K562 (cell line): ENCODE results near the gene GPR152. TPM values are rescaled to one million over a fixed set of nuclear protein-coding genes. Genes with fewer than 3 reads are reported as not detected.

Experiments used
- ATAC-seq: fragments of 200-7000 bp; cut with Tn5 transposase; 3 replicates; pipeline ENCODE4 v1.9.1; 2020; ENCODE audit warnings: moderate library complexity
- BruUV-seq: library from RNA; stranded (reverse); fragments of 400-500 nt; replicated peaks from 2 replicates; lab custom pipeline; 2021; lab: Mats Ljungman, UMichigan
- CTCF ChIA-PET: fragments of 300-600 bp; formaldehyde crosslinking; extraction: SDS; loops from one replicate; lab custom pipeline; 2021; ENCODE audit warnings: low intra/inter-chr PET ratio; lab: Yijun Ruan, JAX
- POLR2A ChIA-PET: fragments of 300-600, 350-650 bp; sonication (Branson Sonifier 250); formaldehyde crosslinking; extraction: SDS; loops from one replicate; lab custom pipeline; 2021; ENCODE audit warnings: antibody characterized with exemption, inconsistent platforms; lab: Yijun Ruan, JAX
- DNase-seq, 4 experiments: peaks; one replicate each; pipeline versions ENCODE4 v3.0.0 to v3.0.0-alpha.2; 2011 to 2018; ENCODE audit warnings: low spot score in 3 of 4, mixed read lengths in 3 of 4; ENCODE audit errors: extremely low read depth in 1 of 4
- FAIRE-seq: peaks from 2 replicates; lab custom pipeline; 2011; peaks lifted over from hg19 to GRCh38; lab: Jason Lieb, UNC
- H2AFZ ChIP-seq: 2 replicates; pipeline ENCODE4 v1.6.0; 2011; ENCODE audit warnings: low read depth, low read length, control low read depth, inconsistent platforms
- H3K27ac ChIP-seq: fragments of 200-600 bp; 3 replicates; pipeline ENCODE4 v1.8.0; 2011; ENCODE audit warnings: low read depth, mild to moderate bottlenecking, control low read depth, inconsistent platforms, low read length, moderate library complexity, mixed read lengths; ENCODE audit errors: extremely low read depth
- H3K27me3 ChIP-seq, 2 experiments: fragments of 300-600 bp in 1 of 2; 2 replicates in 1 of 2; 3 replicates in 1 of 2; pipeline versions ENCODE4 v1.6.0 to v1.8.0; 2011; ENCODE audit warnings: inconsistent platforms in 2 of 2, low read length in 2 of 2, mild to moderate bottlenecking in 1 of 2, mixed read lengths in 1 of 2, moderate library complexity in 1 of 2; ENCODE audit not compliant: control insufficient read depth in 2 of 2, insufficient read depth in 2 of 2
- H3K36me3 ChIP-seq: fragments of 300-600 bp; 3 replicates; pipeline ENCODE4 v1.8.0; 2011; ENCODE audit warnings: mild to moderate bottlenecking, low read length, inconsistent platforms; ENCODE audit not compliant: control insufficient read depth, insufficient read depth
- H3K4me1 ChIP-seq, 2 experiments: fragments of 200-600 bp in 1 of 2; replicated peaks in 1 of 2; 2 replicates in 1 of 2; 3 replicates in 1 of 2; pipeline versions ENCODE4 v1.5.1 to v1.8.0; 2011; ENCODE audit warnings: inconsistent platforms in 2 of 2, low read length in 2 of 2, mild to moderate bottlenecking in 1 of 2, mixed read lengths in 1 of 2, moderate library complexity in 1 of 2; ENCODE audit not compliant: control insufficient read depth in 2 of 2, insufficient read depth in 2 of 2
- H3K4me2 ChIP-seq: 2 replicates; pipeline ENCODE4 v1.6.1; 2011; ENCODE audit warnings: low read length, control low read depth, inconsistent platforms, mixed read lengths; ENCODE audit not compliant: insufficient read depth
- H3K4me3 ChIP-seq: fragments of 200-600 bp; sonication (generic), shearing (Covaris generic); 2 replicates; pipeline ENCODE4 v1.5.1; 2016; ENCODE audit warnings: control low read depth, inconsistent platforms
- H3K79me2 ChIP-seq: fragments of 200-600 bp; 3 replicates; pipeline ENCODE4 v1.8.0; 2011; ENCODE audit warnings: low read length, inconsistent platforms; ENCODE audit not compliant: control insufficient read depth, insufficient read depth
- H3K9ac ChIP-seq, 2 experiments: 2 replicates each; pipeline versions ENCODE4 v1.6.0 to v1.6.1; 2011; ENCODE audit warnings: low read depth in 2 of 2, low read length in 2 of 2, control low read depth in 1 of 2, inconsistent platforms in 1 of 2, mild to moderate bottlenecking in 1 of 2, mixed read lengths in 1 of 2; ENCODE audit not compliant: insufficient read depth in 1 of 2
- H3K9me1 ChIP-seq: one replicate; pipeline ENCODE4 v1.6.0; 2011; ENCODE audit warnings: inconsistent platforms, mild to moderate bottlenecking, low read length, moderate library complexity; ENCODE audit not compliant: control insufficient read depth, insufficient read depth
- H3K9me3 ChIP-seq: replicated peaks from 2 replicates; pipeline ENCODE4 v1.5.1; 2011; ENCODE audit warnings: low read depth, low read length, inconsistent platforms; ENCODE audit not compliant: control insufficient read depth, insufficient read depth
- H4K20me1 ChIP-seq: replicated peaks from 2 replicates; pipeline ENCODE4 v1.6.1; 2011; ENCODE audit warnings: low read length, inconsistent platforms, mixed read lengths; ENCODE audit not compliant: control insufficient read depth, insufficient read depth
- RBM22 ChIP-seq: fragments of 200-400 bp; formaldehyde crosslinking; IDR thresholded peaks from 2 replicates; pipeline ENCODE4 v1.6.1; 2018; ENCODE audit warnings: low read length, low read depth; ENCODE audit not compliant: poor library complexity, severe bottlenecking
- ZNF395 ChIP-seq: fragments of 200-800 bp; sonication (Bioruptor generic); IDR thresholded peaks from 2 replicates; pipeline ENCODE4 v1.6.1; 2017; ENCODE audit warnings: missing genetic modification characterization, missing compliant biosample characterization
- WGBS: fragments of 100-300 bp; shearing (Covaris generic); methylation state at CpG from one replicate; pipeline ENCODE4 v1.1.6; 2016; ENCODE audit warnings: low coverage, mixed read lengths; ENCODE audit not compliant: insufficient coverage; ENCODE audit errors: missing lambda C conversion rate; 5-methylcytosine and 5-hydroxymethylcytosine counted together
- in situ Hi-C: fragments of 300-500 bp; cut with MboI; formaldehyde crosslinking; loops from 4 replicates; pipeline ENCODE4 v1.15.0; 2018; ENCODE audit warnings: inconsistent platforms, mixed read lengths
- intact Hi-C: fragments of 100-400 bp; cut with micrococcal nuclease; formaldehyde crosslinking; loops from 2 replicates; pipeline ENCODE4 v1.14.2; 2022
- polyA plus RNA-seq, 8 experiments: library from polyadenylated mRNA; depleted of rRNA in 4 of 8; stranded (reverse) in 5 of 8; unstranded in 3 of 8; fragments of >200 nt; fragmentation: Nextera tagmentation in 2 of 8; fragmentation: Illumina TruSeq in 1 of 8; extraction: Ambion mirVana in 2 of 8; extraction: Trizol in 1 of 8; gene quantifications; 2 replicates each; pipeline versions ENCODE4 v1.2.1 to v1.2.3, GENCODE V29; 2011 to 2014; ENCODE audit warnings: inconsistent platforms in 1 of 8, missing spikeins in 1 of 8
- total RNA-seq, 7 experiments: library from RNA; depleted of rRNA in 6 of 7; stranded (reverse); fragments of >200 nt in 6 of 7; fragmentation: Illumina TruSeq in 2 of 7; extraction: Trizol in 2 of 7; gene quantifications; 2 replicates each; pipeline versions ENCODE4 v1.2.1 to v1.2.3, GENCODE V29; 2011 to 2021; ENCODE audit warnings: low replicate concordance in 1 of 7

GPR152 gene
- total and polyA plus RNA-seq, 9 of the 15 experiments (the other 6 are each of a cell fraction or from before 2014, with no cell fraction given): not detected

GRCh38 chr11:67491276-67492068 is 38.9 kb upstream of the GPR152 start:
- peak overlapping the region in 1 of 2 experiments; percentile 58; a peak in 1 of 4 replicates for H3K9ac ChIP-seq
- peaks cover 8% of the 10 kb centered on the region; the same call in 1 of the 3 replicates for H3K79me2 ChIP-seq
- H3K4me1 ChIP-seq: peaks cover under 1 to 77% of the 10 kb centered on the region in 2 experiments; a peak in 3 of 5 replicates
- ATAC-seq: no peak
- no peaks in the 10 kb centered on the region for H4K20me1 ChIP-seq
- no peak for DNase-seq
- in situ Hi-C loops: no loop called here
- H2AFZ ChIP-seq: no peak overlapping the region
- no peaks in the 10 kb centered on the region for H3K9me1 ChIP-seq
- H3K27me3 ChIP-seq: no peaks in the 10 kb centered on the region
- no TSS peak for BruUV-seq
- FAIRE-seq: no peak
- intact Hi-C loops: no loop called here
- H3K4me3 ChIP-seq: no peak overlapping the region
- H3K9me3 ChIP-seq: no peaks in the 10 kb centered on the region
- H3K27ac ChIP-seq: no peak overlapping the region
- POLR2A ChIA-PET: interaction anchor here (0.6 to 1.4 kb wide), 8 partner anchors 10 to 545 kb away, joined by 3 to 5 read pairs (median 4); no protein-coding TSS in a partner anchor
- TF ChIP-seq RBM22: peak; percentile 37
- no peak for TF ChIP-seq ZNF395 (CRISPR knock-in tag)
- CTCF ChIA-PET: no interaction called here
- WGBS: 94% methylated on average over 10 of the region's 24 CpGs
- H3K36me3 ChIP-seq: peaks cover 88% of the 10 kb centered on the region; the same call in 2 of the 3 replicates
- H3K4me2 ChIP-seq: no peak overlapping the region
